ENCODE data around the gene ARHGAP6.

Gene ARHGAP6

GRCh38 chrX:11672213-11672612, 6.5 kb upstream of the ARHGAP6 start:
- Histone ChIP-seq H3K36me3 (ENCODE audit: control insufficient read depth, insufficient read depth, low read length) (no peaks in the 10 kb centered on the region), H3K27me3 (replicated peaks; ENCODE audit: control insufficient read depth, insufficient read depth, low read length) (no peaks in the 10 kb centered on the region), H3K4me3 (replicated peaks; ENCODE audit: low read depth, low read length) (no peak overlapping the region)
- no peak for DNase-seq (ENCODE audit: extremely low read depth, insufficient read length)
- TF ChIP-seq, protein P1, sequence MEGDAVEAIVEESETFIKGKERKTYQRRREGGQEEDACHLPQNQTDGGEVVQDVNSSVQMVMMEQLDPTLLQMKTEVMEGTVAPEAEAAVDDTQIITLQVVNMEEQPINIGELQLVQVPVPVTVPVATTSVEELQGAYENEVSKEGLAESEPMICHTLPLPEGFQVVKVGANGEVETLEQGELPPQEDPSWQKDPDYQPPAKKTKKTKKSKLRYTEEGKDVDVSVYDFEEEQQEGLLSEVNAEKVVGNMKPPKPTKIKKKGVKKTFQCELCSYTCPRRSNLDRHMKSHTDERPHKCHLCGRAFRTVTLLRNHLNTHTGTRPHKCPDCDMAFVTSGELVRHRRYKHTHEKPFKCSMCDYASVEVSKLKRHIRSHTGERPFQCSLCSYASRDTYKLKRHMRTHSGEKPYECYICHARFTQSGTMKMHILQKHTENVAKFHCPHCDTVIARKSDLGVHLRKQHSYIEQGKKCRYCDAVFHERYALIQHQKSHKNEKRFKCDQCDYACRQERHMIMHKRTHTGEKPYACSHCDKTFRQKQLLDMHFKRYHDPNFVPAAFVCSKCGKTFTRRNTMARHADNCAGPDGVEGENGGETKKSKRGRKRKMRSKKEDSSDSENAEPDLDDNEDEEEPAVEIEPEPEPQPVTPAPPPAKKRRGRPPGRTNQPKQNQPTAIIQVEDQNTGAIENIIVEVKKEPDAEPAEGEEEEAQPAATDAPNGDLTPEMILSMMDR (IDR thresholded peaks at IDR 0.05; ENCODE audit: insufficient read depth, low read length, poor library complexity, severe bottlenecking), result no peak

- Histone ChIP-seq H3K27me3 (replicated peaks; ENCODE audit: control insufficient read depth, insufficient read depth, low read length) (no peaks in the 10 kb centered on the region), H3K36me3 (ENCODE audit: control insufficient read depth, insufficient read depth, low read length) (no peaks in the 10 kb centered on the region), H3K4me3 (replicated peaks; ENCODE audit: low read depth, low read length) (no peak overlapping the region)
- DNase-seq (ENCODE audit: extremely low read depth, insufficient read length), result no peak
- TF ChIP-seq, protein P1 (IDR thresholded peaks at IDR 0.05; ENCODE audit: insufficient read depth, low read length, poor library complexity, severe bottlenecking), result no peak
These were observed 4.6 kb upstream of the ARHGAP6 start for GRCh38 chrX:11670316-11670715.

DNA sequence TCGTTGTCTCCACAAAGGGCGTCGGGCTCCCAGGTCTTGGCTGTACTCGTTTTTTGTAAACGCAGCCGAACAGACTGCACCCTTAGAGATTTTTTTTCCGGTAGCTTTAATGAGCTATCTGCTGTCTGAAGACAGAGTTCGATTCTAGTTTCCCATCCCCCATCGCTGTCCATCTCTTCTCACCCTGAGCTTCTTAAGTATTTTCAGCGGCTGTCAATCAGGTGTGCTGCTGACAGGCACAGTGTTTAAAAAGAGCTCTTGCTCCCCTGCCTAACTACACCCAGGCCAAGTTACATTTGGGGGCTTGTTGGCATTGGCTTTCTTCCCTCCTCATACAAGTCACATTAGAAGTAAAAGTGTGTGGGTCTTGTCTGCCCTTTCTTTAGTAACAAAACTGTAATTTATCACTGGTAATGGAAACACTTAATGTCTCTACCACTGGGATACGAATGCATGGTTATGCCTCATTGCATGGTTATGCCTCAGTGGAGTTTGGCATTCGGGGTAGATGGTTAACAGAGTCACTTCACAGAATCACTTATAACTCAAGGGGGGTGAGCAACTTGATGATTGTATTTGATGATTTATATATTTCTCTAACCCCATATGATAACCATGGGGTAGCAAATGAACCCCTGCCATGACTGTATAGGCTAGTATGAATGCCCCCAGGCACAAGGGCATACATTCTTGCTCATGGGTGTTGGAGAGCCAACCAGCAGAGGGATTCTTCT, 1.4 kb upstream of the ARHGAP6 start:
- H3K4me3 ChIP-seq (replicated peaks; ENCODE audit: low read depth, low read length), result no peak overlapping the region
- TF ChIP-seq, protein P1 (IDR thresholded peaks at IDR 0.05; ENCODE audit: insufficient read depth, low read length, poor library complexity, severe bottlenecking), result no peak
- H3K27me3 ChIP-seq (replicated peaks; ENCODE audit: control insufficient read depth, insufficient read depth, low read length), result no peaks in the 10 kb centered on the region
- no peaks in the 10 kb centered on the region for H3K36me3 ChIP-seq (ENCODE audit: control insufficient read depth, insufficient read depth, low read length)
- DNase-seq (ENCODE audit: extremely low read depth, insufficient read length), result no peak

DNA sequence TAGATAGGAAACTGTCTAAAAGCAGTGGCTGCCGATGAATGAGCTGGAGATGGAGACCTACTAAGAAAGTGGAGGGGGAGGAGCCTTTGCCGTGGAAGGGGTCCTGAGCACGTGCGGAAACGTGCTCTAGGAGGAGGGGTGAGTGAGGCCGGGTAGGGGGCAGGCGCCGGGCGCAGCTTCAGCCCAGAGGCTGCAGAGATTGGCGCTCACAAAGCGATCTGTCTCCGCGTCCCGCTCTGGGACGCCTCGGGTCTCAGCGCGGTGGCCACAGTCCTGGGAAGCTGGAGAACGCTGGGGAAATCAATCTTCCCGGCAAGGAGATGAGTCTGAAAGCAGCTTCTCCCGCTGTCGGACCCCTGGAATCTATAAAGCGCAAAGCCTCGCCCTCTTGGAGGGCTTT, 444 bp upstream of the ARHGAP6 start:
- no peaks in the 10 kb centered on the region for H3K27me3 ChIP-seq (replicated peaks; ENCODE audit: control insufficient read depth, insufficient read depth, low read length)

DNA sequence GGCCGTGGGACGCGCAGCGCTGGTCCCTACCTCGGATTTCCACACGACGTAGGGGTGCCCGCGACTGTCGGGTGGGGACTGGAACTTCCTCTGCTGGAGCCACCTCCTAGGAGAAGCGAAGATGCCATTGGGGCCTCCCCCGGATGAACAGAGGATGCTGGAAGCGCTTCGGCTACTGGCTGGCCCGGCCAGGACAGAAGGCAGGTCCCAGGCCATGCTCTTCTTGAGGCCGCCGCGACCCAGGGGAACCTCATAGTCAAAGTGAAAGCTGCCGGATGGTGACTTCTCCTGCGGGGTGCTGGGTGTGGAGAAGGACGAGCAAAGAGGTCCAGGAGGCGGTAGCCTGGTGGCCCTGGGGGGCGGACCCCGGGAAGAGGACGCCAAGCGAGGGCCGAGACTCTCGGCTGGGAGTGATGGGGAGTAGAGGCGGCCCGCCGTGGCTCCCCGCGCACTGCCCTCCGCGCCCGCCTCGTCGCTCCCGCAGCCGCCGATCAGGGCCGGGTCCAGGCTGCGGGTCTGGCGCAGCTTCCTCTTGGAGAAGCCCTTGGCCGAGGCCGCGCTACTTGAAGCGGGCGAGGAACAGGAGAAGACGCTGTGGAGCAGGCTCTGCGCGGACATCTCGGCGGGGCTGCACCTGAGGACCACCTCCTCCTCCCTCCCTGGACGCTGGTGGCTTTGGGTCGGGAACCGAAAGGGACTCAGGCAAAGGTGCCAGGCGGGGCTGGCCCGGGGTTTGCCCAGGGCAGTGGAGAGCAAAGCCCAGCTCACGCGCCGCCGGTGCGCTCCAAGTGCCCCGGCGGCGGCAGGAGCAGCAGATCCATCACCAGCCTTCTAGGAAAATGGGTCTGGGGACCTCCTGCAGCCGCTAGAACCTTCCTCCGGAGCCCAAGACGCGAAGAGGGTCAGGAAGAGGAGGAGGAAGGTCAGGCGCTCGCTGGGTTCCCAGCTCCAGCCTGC, 1.2 kb downstream of the ARHGAP6 start:
- peak; percentile 17 for DNase-seq (ENCODE audit: extremely low read depth, insufficient read length)
- TF ChIP-seq, protein P1 (IDR thresholded peaks at IDR 0.05; ENCODE audit: insufficient read depth, low read length, poor library complexity, severe bottlenecking), result no peak
- Histone ChIP-seq H3K27me3 (replicated peaks; ENCODE audit: control insufficient read depth, insufficient read depth, low read length) (no peaks in the 10 kb centered on the region), H3K4me3 (replicated peaks; ENCODE audit: low read depth, low read length) (peak overlapping the region; percentile 56), H3K36me3 (ENCODE audit: control insufficient read depth, insufficient read depth, low read length) (no peaks in the 10 kb centered on the region)

More for the DNA sequence above, 444 bp upstream of the ARHGAP6 start:
- TF ChIP-seq, protein P1 (IDR thresholded peaks at IDR 0.05; ENCODE audit: insufficient read depth, low read length, poor library complexity, severe bottlenecking), result no peak
- DNase-seq (ENCODE audit: extremely low read depth, insufficient read length), result peak; percentile 7
- Histone ChIP-seq H3K4me3 (replicated peaks; ENCODE audit: low read depth, low read length) (peak overlapping the region; percentile 56), H3K36me3 (ENCODE audit: control insufficient read depth, insufficient read depth, low read length) (no peaks in the 10 kb centered on the region)

Measured in GM06990 (cell line).